CD4-positive, alpha-beta T cell treated with Interleukin-15 for 1 hour (primary cell): ENCODE data around the gene SLC47A1.

Source experiments
- DNase-seq: peaks from one replicate; pipeline ENCODE4 v3.0.0-alpha.2; 2020

Gene SLC47A1

GRCh38 chr17:19613979-19614378 is 80.3 kb downstream of the SLC47A1 start:
- DNase-seq: no peak

GRCh38 chr17:19614900-19615299 is 81.2 kb downstream of the SLC47A1 start:
- no peak for DNase-seq

DNA sequence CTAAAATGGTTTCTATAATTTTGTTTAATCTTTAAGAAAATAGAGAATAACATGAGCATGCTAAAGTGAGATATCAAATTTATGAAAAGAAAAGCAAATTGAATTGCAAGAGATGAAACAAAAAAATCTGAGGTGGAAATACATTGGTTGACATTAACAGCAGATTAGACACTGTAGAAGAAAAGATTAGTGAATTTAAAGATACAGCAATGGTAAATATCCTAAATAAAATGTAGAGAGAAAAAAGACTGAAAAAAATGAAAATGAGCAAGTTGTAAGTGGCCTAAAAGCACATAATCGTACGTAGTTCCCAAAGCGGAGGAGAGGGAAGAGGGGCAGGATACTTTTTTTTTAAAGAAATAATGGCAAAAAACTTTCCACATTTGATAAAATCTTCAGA is 84.4 kb downstream of the SLC47A1 start:
- no peak for DNase-seq

DNA sequence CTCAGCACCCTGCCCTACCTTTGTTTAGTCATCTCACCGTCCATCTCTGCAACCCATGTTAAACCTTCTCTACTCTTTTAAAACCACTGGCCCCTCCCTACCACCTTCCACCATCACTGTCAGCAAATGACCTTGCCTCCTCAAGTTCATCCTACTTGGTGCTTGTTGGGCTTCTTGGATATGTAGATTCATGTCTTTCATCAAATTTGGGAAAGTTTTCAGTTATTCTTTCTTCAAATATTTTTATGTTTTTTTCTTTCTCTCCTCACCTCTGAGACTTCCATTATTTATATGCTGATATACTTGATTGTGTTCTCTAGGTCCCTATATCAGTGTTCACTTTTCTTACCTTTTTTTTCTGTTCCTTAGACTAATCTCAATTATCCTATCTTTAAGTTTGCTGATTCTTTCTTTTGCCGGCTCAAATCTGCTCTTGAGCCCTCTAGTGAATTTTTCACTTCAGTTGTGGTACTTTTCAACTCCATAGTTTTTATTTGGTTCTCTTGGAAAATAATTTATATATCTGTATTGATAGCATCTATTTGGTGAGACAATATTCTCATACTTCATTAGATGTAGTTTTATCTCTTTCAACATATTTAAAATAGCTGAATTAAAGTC is 86.2 kb downstream of the SLC47A1 start:
- no peak for DNase-seq

GRCh38 chr17:19621697-19622096 is 88.0 kb downstream of the SLC47A1 start:
- DNase-seq: no peak

DNA sequence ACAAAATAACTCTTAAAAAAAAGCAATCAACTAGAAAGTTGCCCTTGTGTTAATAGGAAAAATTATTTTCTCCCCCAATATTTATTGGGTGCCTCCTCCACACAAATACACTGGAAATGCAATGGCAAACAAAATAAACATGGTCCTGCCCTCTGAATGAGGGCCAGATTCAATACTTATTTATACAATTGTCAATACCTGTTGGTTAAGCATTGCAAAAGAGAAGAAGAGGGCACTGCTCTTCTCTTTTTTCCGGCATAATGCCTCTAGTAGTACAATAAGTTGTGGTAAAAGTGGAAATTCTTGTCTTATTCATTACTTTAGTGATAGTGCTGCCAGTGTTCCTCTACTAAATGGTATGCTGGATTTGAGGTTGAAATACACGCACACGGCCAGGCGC is 92.4 kb downstream of the SLC47A1 start:
- no peak for DNase-seq
